Stimulated activated CD4-positive, alpha-beta T cell treated with anti-CD3 and anti-CD28 coated beads, Interleukin-4, amount 100 ng/mL, for 24 hours (primary cell): Measurements from ENCODE around the gene ASIC1.
A peak's percentile ranks its signal among the peaks of the same experiment; 100 is the strongest.
"Not testable (repeated sequence)": the region's sequence is repeated elsewhere in the genome, so short reads cannot be mapped to it uniquely, and the experiment has no call there.

Experiments
- DNase-seq: peaks from one replicate; pipeline ENCODE4 v3.0.0-alpha.2; 2020

Gene ASIC1

GRCh38 chr12:50057000-50057841, at the start of gene ASIC1:
Gene ASIC1 (plus strand): TSS chr12:50057596. CDS start chr12:50058767, 1,171 bp downstream.
- peak; percentile 40 for DNase-seq

DNA sequence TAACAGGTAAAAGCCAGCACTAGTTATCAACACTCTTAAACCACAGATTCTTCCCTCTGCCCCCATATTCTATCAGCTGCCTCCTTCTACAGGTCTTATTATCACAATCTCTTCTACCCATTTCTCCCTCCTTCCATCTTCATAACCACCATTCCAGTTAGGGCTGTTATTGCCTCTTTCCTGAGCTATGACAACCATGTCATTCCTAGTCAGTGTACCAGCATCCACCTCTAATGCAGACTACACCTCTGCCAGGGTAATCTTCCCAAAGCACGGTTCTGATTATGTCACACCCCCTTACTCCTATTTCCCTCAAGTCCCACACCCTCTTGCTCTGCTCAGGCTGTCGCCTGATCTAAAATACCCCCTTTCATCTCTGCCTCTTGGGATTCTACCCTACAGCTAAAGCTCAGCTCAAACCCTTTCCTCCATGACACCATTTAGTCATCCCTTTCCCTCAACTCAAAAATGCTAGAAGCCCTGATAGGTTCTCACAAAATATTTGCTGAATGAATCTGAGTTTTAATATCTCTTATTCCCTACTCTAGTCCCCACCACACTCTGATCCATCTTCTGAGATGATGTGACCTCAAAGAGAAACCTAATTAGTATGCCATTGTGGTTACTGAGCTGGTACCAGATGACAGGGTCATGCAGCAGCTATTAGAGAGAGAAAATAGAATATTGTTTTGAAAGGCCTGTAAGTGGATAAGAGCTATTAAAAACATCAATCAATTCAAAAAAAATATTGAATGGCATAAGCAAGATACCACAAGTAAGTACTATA, 43.8 kb upstream of the ASIC1 start:
- no peak for DNase-seq

DNA sequence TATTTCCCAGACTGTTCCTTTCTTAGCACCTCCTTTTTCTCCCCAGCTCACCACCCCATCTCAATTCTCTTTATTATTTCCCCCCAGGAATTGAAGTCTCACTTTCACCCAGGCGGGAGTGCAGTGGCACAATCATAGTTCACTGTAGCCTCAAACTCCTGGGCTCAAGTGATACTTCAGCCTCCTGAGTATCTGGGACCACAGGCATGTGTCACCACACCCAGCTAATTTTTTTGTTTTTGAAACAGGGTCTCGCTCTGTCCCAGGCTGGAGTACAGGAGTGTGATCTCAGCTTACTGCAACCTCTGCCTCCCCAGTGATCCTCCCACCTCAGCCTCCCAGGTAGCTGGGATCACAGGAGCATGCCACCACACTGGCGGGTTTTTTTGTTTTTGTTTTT, 43.1 kb upstream of the ASIC1 start:
- no peak for DNase-seq

GRCh38 chr12:50016501-50017475, 40.6 kb upstream of the ASIC1 start:
- DNase-seq: no peak

GRCh38 chr12:50017641-50018040, 39.8 kb upstream of the ASIC1 start:
- no peak for DNase-seq

DNA sequence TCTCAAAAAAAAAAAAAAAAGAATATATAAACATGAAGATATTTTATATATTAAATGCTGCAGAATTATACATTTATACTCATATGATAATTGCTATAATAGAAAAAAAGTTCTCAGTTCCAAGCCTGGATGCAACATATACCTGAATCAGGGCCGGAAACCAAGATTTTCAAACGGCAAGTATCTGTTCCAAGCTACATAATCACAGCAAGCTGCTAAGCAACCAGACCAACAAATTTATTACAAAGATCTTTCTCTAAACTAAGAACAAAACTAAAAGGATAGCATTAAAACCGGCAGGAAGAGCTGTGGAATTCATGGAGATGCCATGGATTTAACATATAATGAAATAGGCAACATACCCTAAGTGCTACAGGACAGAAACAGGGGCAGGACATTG, 39.2 kb upstream of the ASIC1 start:
- DNase-seq: no peak

- DNase-seq: no peak
Observed at GRCh38 chr12:50018968-50019367, 38.4 kb upstream of the ASIC1 start.

GRCh38 chr12:50019524-50019923, 37.9 kb upstream of the ASIC1 start:
- no peak for DNase-seq

- no peak for DNase-seq
Observed at GRCh38 chr12:50021031-50021430, 36.4 kb upstream of the ASIC1 start.

DNA sequence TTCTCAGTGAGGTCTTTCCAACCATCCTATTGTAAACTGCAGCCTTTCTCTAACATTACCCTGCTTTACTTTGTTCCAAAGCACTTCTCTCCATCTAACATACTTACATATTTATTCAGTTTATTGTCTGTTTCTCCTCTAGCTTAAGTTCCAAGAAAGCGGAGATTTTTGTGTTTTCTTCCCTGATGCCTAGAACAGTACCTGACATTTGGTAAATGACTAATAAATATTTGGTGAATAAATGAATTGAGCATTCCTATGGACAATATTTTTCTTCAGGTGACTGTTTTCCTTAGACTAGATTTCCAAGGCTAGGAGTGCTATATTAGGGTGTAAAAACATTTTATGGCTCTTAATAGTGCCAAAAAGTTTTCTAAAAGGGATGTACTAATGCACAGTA, 34.5 kb upstream of the ASIC1 start:
- no peak for DNase-seq

- no peak for DNase-seq
Observed at GRCh38 chr12:50024227-50024626, 33.2 kb upstream of the ASIC1 start.

- DNase-seq: peak; percentile 10
Observed at GRCh38 chr12:50024805-50025186, 32.6 kb upstream of the ASIC1 start.

DNA sequence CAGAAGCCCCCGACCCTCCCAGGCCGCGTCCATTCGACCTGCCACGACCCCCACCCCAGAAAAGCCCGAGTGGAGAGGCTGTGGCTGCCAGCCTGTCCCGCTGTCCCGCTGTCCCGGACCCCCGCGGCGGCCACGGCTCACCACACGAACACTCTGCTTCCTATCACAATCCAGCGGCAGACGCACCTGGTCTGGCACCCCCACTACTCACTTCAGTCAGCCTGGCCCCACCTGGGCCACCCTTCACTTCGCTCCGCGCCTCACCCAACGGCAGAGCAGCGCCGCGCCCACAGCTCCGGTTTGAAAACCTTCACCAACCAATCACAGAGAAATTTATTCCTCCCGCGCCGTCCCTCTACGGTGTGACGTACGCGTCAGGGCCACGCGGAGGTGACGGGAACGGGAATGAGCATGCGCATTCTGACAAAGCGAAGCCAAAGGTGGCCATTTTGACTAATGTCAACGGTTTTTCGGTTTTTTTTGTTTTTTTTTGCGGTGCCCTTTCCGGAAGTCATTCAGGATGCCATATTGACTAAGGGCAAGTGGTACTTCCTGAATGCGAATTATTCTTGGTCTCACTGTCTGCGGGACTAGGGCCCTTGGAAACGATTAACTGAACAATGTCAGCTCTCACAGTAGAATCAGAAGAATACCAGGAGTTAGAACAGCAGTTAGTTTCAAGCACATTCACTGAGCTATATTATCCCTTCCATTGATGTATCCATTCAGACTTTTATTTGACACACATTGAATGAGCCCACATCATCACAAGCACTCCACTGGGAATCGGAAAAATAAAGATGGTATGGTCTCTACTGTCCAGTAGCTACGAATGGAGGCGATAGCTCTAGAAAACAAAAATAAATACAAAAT, 32.0 kb upstream of the ASIC1 start, which contains the start of gene RACGAP1:
TSS of gene RACGAP1 (minus strand) at position 308 of the 873 bp plus-strand sequence. CDS start 8,779 bp downstream, outside the sequence.
- DNase-seq: peak; percentile 96

DNA sequence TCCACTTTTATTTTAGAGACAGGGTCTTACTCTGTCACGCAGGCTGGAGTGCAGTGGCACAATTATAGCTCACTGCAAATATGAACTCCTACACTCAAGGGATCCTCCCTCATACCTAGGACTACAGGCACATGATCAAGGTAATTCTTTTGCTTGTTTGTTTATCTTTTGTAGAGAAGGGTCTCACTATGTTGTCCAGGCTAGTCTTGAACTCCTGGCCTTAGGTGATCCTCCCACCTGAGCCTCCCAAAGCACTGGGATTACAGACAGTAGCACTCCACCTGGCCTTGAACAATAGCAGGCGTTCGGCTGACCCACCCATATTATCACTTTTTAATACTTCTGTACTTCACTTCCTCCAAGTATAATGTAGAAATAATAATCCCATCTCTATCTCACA, 30.7 kb upstream of the ASIC1 start:
- DNase-seq: no peak

- DNase-seq: not testable (repeated sequence)
Observed at GRCh38 chr12:50030449-50030848, 26.9 kb upstream of the ASIC1 start.

DNA sequence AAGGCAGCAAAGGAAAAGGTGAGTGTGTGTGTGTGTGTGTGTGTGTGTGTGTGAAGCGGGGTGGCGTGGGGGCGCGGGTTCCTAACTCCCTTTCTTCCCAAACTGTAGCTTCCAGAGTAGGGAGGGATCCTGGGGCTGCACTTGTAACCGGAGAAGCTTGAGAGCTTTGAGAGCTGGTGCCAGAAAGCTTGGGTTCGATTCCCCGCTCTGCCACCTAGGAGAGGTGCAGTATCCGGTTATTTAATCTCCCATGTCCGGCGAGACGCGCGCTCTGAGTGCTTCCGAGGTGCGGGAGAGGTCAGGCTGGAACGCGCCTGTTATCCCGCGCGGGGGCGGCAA, 24.9 kb upstream of the ASIC1 start:
- DNase-seq: no peak

DNA sequence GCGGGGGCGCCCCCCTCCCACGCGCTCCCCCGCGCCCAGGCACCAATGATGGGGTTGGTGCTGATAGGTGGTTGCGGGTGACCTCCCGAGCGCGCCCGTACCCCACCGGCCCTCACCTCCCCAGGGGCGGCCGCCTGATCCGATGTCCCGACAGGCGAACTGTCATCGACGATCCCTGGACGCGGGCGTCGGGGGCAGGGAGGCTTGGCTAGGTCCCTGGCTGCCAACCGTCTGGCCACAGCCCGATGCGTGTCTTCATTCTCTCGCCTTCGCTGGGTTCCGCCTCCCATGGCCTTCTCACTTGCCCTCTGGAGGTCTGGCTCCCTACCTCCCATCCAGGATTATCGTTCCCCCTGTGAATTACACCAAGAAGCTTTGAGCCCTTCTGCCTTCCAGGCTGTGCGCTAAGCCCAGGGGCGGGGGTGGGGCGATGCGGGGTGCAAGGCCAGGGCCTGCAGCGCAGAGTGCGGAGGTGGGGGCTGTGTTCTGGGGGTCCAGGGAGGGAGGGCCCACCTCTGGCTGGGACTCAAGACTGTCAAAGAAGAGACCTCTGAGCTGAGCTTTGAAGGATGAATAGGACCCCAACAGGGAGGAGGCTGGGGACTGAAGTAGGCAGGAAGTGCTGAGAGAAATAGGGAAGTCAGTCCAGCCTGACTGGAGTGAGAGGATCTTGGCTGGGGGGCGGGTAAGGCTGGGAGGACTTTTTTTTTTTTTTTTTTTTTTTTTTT, 24.4 kb upstream of the ASIC1 start:
- DNase-seq: no peak

DNA sequence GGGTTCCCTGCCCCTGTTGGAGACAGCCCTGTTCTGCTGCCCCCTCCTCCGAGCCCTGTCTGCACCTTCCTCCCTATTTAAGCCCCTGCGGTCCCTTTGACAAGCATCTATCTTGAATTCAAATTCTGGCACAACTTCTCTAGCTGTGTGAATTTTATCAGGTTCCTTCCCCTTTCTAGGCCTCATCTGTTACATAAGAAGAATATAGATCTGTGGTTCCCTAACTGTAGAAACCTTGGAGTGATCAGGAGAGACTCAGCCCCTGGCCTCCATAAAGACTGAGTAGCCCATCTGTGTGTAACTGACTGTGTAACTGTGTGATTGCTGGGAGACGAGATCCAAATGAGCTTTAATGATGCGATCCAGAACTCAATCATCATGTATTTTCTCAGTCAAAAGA, 19.1 kb upstream of the ASIC1 start:
- no peak for DNase-seq

DNA sequence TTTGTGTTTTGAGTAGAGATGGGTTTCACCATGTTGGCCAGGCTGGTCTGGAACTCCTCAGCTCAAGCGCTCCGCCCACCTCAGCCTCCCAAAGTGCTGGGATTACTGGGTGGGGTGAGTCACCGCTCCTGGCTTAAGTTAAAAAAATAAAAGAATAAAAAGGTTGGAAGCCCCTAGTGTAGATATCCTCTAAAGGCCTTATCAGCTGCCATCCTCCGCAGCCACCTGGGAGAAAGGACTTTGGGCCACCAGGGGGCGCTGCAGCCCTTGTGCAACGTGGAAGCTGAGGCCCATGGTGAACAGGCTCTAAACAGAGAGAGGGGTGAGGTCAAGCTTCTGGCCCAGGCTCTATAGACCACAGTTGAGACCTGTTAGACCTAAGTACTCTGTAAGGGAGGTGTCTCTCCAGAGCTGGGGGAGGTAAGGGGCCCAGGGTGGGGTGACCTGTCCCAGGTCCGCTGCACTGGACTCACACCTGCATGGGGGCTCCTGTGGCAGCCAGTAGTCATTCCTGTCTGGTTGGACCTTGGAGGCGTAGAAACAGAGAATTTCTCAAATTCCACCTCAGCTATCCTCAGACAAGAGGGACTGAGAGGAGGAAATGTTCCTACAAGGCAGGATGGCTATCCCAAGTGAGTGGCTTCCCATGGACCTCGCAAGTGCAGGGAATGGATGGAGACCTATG, 18.1 kb upstream of the ASIC1 start:
- peak; percentile 88 for DNase-seq

GRCh38 chr12:50040657-50041056, 16.7 kb upstream of the ASIC1 start:
- no peak for DNase-seq
